ENCODE results near the gene P2RY8. TPM values are rescaled to one million over a fixed set of nuclear protein-coding genes. Genes with fewer than 3 reads are reported as not detected.
"Not testable (repeated sequence)": the region's sequence is repeated elsewhere in the genome, so short reads cannot be mapped to it uniquely, and the experiment has no call there.

Gene P2RY8
- total RNA-seq, 1 donor from 2014 or later = 0.32 TPM

- peaks cover 5% of the 10 kb centered on the region for H3K36me3 Mint-ChIP-seq
- Histone ChIP-seq H3K27ac (no peak overlapping the region), H3K9ac (no peak overlapping the region), H3K4me2 (no peak overlapping the region), H3K4me1 (peaks cover 10% of the 10 kb centered on the region), H3F3A (ENCODE audit: low read depth) (peaks cover 25% of the 10 kb centered on the region), H3K79me2 (ENCODE audit: low read depth) (no peaks in the 10 kb centered on the region), H3K36me3 (no peaks in the 10 kb centered on the region), H3K9me3 (ENCODE audit: low read depth) (no peaks in the 10 kb centered on the region), H3K27me3 (no peaks in the 10 kb centered on the region), H4K20me1 (ENCODE audit: low read depth) (no peaks in the 10 kb centered on the region), H2AFZ (replicated peaks) (no peak overlapping the region), H3K4me3 (no peak overlapping the region)
- TF ChIP-seq CTCF (IDR thresholded peaks at IDR 0.05) (no peak), EZH2phosphoT487 (IDR thresholded peaks at IDR 0.05) (no peak), EZH2 (IDR thresholded peaks at IDR 0.05) (no peak)
- H3K4me3 Mint-ChIP-seq = no peak overlapping the region
- peaks cover 5% of the 10 kb centered on the region for H3K4me1 Mint-ChIP-seq
- peak; percentile 74 for DNase-seq (ENCODE audit: low spot score)
- peaks cover 25% of the 10 kb centered on the region for H3K9me3 Mint-ChIP-seq
- no peak overlapping the region for H3K27ac Mint-ChIP-seq
- H3K27me3 Mint-ChIP-seq (ENCODE audit: insufficient read depth, low read depth) = peaks cover 16% of the 10 kb centered on the region
Observed at GRCh38 chrX:1491851-1492349, 45.1 kb downstream of the P2RY8 start.

- not testable (repeated sequence) for H3K27ac ChIP-seq; H2AFZ ChIP-seq (replicated peaks); H4K20me1 ChIP-seq (ENCODE audit: low read depth); H3K27me3 ChIP-seq; H3K36me3 Mint-ChIP-seq; H3K4me3 ChIP-seq; H3K4me2 ChIP-seq; H3K9ac ChIP-seq; H3K4me1 Mint-ChIP-seq; H3K27ac Mint-ChIP-seq; H3K36me3 ChIP-seq; H3K79me2 ChIP-seq (ENCODE audit: low read depth); H3K9me3 ChIP-seq (ENCODE audit: low read depth); DNase-seq (ENCODE audit: low spot score)
- H3K9me3 Mint-ChIP-seq = peaks cover 25% of the 10 kb centered on the region
- peaks cover 10% of the 10 kb centered on the region for H3K4me1 ChIP-seq
- peak overlapping the region; percentile 18 for H3K4me3 Mint-ChIP-seq
- H3K27me3 Mint-ChIP-seq (ENCODE audit: insufficient read depth, low read depth) = peaks cover 17% of the 10 kb centered on the region
- H3F3A ChIP-seq (ENCODE audit: low read depth) = peaks cover 25% of the 10 kb centered on the region
Observed at GRCh38 chrX:1491248-1491647, 45.7 kb downstream of the P2RY8 start.

GRCh38 chrX:1490723-1491122 lies 46.3 kb downstream of the P2RY8 start:
- DNase-seq (ENCODE audit: low spot score); H4K20me1 ChIP-seq (ENCODE audit: low read depth); H3K9me3 ChIP-seq (ENCODE audit: low read depth); H3K4me3 ChIP-seq; H3K4me3 Mint-ChIP-seq; H3K27ac Mint-ChIP-seq; H3K27ac ChIP-seq; H3K36me3 ChIP-seq; H3K4me2 ChIP-seq; H3K4me1 Mint-ChIP-seq; H3K27me3 ChIP-seq; H3K36me3 Mint-ChIP-seq; H3K9ac ChIP-seq; H2AFZ ChIP-seq (replicated peaks); H3K79me2 ChIP-seq (ENCODE audit: low read depth): not testable (repeated sequence)
- Mint-ChIP-seq H3K27me3 (ENCODE audit: insufficient read depth, low read depth) (peaks cover 20% of the 10 kb centered on the region), H3K9me3 (peaks cover 25% of the 10 kb centered on the region)
- Histone ChIP-seq H3F3A (ENCODE audit: low read depth) (peaks cover 25% of the 10 kb centered on the region), H3K4me1 (peaks cover 10% of the 10 kb centered on the region)

- not testable (repeated sequence) for H3K36me3 ChIP-seq; H3K9me3 ChIP-seq (ENCODE audit: low read depth); H3K4me2 ChIP-seq; H3K4me1 Mint-ChIP-seq; H3K27ac ChIP-seq; H3K4me3 Mint-ChIP-seq; H3K27me3 ChIP-seq; DNase-seq (ENCODE audit: low spot score); H3K9ac ChIP-seq; H3K79me2 ChIP-seq (ENCODE audit: low read depth); H3K36me3 Mint-ChIP-seq; H2AFZ ChIP-seq (replicated peaks); H3K4me1 ChIP-seq; H3K27ac Mint-ChIP-seq; H4K20me1 ChIP-seq (ENCODE audit: low read depth); H3K4me3 ChIP-seq
- H3K27me3 Mint-ChIP-seq (ENCODE audit: insufficient read depth, low read depth) = peaks cover 20% of the 10 kb centered on the region
- peaks cover 25% of the 10 kb centered on the region for H3F3A ChIP-seq (ENCODE audit: low read depth)
- H3K9me3 Mint-ChIP-seq = peaks cover 25% of the 10 kb centered on the region
Observed at GRCh38 chrX:1489354-1489753, 47.6 kb downstream of the P2RY8 start.

- no peak overlapping the region for H3K27ac ChIP-seq
- peak overlapping the region; percentile 41 for H3K4me3 Mint-ChIP-seq
- H3F3A ChIP-seq (ENCODE audit: low read depth) = peaks cover 22% of the 10 kb centered on the region
- peaks cover 5% of the 10 kb centered on the region for H3K4me1 Mint-ChIP-seq
- no peak overlapping the region for H3K9ac ChIP-seq
- peaks cover 25% of the 10 kb centered on the region for H3K9me3 Mint-ChIP-seq
- H3K4me2 ChIP-seq = no peak overlapping the region
- no peaks in the 10 kb centered on the region for H3K27me3 ChIP-seq
- DNase-seq (ENCODE audit: low spot score) = no peak
- no peak overlapping the region for H2AFZ ChIP-seq (replicated peaks)
- TF ChIP-seq CTCF (IDR thresholded peaks at IDR 0.05) (no peak), EZH2phosphoT487 (IDR thresholded peaks at IDR 0.05) (no peak), EZH2 (IDR thresholded peaks at IDR 0.05) (no peak)
- peaks cover 16% of the 10 kb centered on the region for H3K27me3 Mint-ChIP-seq (ENCODE audit: insufficient read depth, low read depth)
- no peaks in the 10 kb centered on the region for H4K20me1 ChIP-seq (ENCODE audit: low read depth)
- H3K36me3 ChIP-seq = no peaks in the 10 kb centered on the region
- no peak overlapping the region for H3K4me3 ChIP-seq
- H3K4me1 ChIP-seq = peaks cover 4% of the 10 kb centered on the region
- no peaks in the 10 kb centered on the region for H3K79me2 ChIP-seq (ENCODE audit: low read depth)
- H3K9me3 ChIP-seq (ENCODE audit: low read depth) = no peaks in the 10 kb centered on the region
- H3K27ac Mint-ChIP-seq = peak overlapping the region; percentile 42
- peaks cover 5% of the 10 kb centered on the region for H3K36me3 Mint-ChIP-seq
Observed at GRCh38 chrX:1488745-1489144, 48.2 kb downstream of the P2RY8 start.

Measured in neural progenitor cell (in vitro differentiated cells).